Measurements from ENCODE around the gene NBL1. TPM values are rescaled to one million over a fixed set of nuclear protein-coding genes. Genes with fewer than 3 reads are reported as not detected.

Gene NBL1
- total and polyA plus RNA-seq, 2 experiments from 2014 or later: 6.1 to 10.6 TPM

DNA sequence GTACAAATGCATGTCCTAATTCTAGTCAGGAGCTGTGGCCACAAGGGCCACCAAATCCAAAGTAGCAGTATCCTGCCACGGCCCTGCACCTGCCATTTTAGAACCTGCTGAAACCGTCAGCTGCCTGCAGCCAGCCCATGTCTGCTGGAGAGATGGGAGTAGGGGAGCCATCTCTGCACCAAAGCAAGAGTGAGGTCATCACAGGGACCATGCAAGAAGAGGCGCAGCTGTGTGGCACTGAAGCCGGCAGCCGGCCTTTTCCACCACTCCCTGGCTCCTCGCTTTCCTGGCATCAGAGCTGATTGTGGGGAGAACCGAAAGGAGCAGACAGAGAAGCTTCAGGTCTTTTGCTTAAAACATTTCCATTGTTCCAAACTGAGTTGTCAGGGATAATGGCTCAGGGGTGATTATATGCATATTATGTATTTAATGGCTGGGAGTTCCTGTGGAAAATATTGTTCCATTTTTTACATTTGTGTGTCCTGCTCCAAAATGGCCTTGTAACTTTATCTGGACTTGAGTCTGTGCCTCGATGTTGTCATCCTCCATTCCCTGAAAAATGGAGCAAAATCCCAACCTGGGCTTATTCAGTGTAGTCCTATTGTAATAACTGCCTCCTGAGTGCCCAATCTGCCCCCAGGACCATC is 18.7 kb upstream of the NBL1 start:
- peaks cover 17% of the 10 kb centered on the region for H3K4me1 Mint-ChIP-seq
- no peaks in the 10 kb centered on the region for H3K9me3 Mint-ChIP-seq
- H4K20me1 ChIP-seq (replicated peaks; ENCODE audit: insufficient read depth): peaks cover 5% of the 10 kb centered on the region
- H3K27ac Mint-ChIP-seq: no peak overlapping the region
- H3K27me3 Mint-ChIP-seq (ENCODE audit: insufficient read depth, low read depth, poor library complexity): peaks cover 3% of the 10 kb centered on the region
- H3K9me2 ChIP-seq (ENCODE audit: insufficient read depth): no peaks in the 10 kb centered on the region
- no peak overlapping the region for H3K27ac ChIP-seq (ENCODE audit: low read depth)
- H3K79me2 ChIP-seq (replicated peaks; ENCODE audit: insufficient read depth): peaks cover 19% of the 10 kb centered on the region
- no peak overlapping the region for H3K4me3 ChIP-seq
- no peaks in the 10 kb centered on the region for H3F3A ChIP-seq (replicated peaks; ENCODE audit: low read depth)
- H3K36me3 Mint-ChIP-seq (ENCODE audit: low read depth): peaks cover 35% of the 10 kb centered on the region; the same call in 2 of the 3 replicates
- peaks cover 13% of the 10 kb centered on the region for H3K36me3 ChIP-seq (ENCODE audit: insufficient read depth)
- no peaks in the 10 kb centered on the region for H3K27me3 ChIP-seq (ENCODE audit: insufficient read depth)
- H3K4me3 Mint-ChIP-seq: no peak overlapping the region
- H2AFZ ChIP-seq: no peak overlapping the region
- no peak overlapping the region for H3K4me2 ChIP-seq
- no peak for ATAC-seq
- TF ChIP-seq POLR2AphosphoS5 (IDR thresholded peaks at IDR 0.05; ENCODE audit: low read depth) (no peak), EZH2phosphoT487 (IDR thresholded peaks at IDR 0.05; ENCODE audit: unreplicated experiment) (no peak), JUNB (IDR thresholded peaks at IDR 0.05; ENCODE audit: unreplicated experiment) (no peak), ZNF331 (CRISPR knock-in tag; IDR thresholded peaks at IDR 0.05; ENCODE audit: low read depth) (no peak), STAT1 (IDR thresholded peaks at IDR 0.05; ENCODE audit: unreplicated experiment) (no peak), NANOG (IDR thresholded peaks at IDR 0.05; ENCODE audit: borderline replicate concordance) (no peak), ETS1 (IDR thresholded peaks at IDR 0.05) (no peak), CREB1 (CRISPR knock-in tag; IDR thresholded peaks at IDR 0.05; ENCODE audit: low read depth) (no peak), CTCF (conservative IDR thresholded peaks at IDR 0.05; ENCODE audit: low read depth in 2 of 2) (no peak), EZH2 (IDR thresholded peaks at IDR 0.05; ENCODE audit: low read depth, unreplicated experiment) (no peak), ZNF114 (CRISPR knock-in tag; IDR thresholded peaks at IDR 0.05) (no peak)
- TF ChIP-seq, protein P1, sequence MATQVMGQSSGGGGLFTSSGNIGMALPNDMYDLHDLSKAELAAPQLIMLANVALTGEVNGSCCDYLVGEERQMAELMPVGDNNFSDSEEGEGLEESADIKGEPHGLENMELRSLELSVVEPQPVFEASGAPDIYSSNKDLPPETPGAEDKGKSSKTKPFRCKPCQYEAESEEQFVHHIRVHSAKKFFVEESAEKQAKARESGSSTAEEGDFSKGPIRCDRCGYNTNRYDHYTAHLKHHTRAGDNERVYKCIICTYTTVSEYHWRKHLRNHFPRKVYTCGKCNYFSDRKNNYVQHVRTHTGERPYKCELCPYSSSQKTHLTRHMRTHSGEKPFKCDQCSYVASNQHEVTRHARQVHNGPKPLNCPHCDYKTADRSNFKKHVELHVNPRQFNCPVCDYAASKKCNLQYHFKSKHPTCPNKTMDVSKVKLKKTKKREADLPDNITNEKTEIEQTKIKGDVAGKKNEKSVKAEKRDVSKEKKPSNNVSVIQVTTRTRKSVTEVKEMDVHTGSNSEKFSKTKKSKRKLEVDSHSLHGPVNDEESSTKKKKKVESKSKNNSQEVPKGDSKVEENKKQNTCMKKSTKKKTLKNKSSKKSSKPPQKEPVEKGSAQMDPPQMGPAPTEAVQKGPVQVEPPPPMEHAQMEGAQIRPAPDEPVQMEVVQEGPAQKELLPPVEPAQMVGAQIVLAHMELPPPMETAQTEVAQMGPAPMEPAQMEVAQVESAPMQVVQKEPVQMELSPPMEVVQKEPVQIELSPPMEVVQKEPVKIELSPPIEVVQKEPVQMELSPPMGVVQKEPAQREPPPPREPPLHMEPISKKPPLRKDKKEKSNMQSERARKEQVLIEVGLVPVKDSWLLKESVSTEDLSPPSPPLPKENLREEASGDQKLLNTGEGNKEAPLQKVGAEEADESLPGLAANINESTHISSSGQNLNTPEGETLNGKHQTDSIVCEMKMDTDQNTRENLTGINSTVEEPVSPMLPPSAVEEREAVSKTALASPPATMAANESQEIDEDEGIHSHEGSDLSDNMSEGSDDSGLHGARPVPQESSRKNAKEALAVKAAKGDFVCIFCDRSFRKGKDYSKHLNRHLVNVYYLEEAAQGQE (IDR thresholded peaks at IDR 0.05; ENCODE audit: unreplicated experiment): no peak
- TF ChIP-seq, protein P2, sequence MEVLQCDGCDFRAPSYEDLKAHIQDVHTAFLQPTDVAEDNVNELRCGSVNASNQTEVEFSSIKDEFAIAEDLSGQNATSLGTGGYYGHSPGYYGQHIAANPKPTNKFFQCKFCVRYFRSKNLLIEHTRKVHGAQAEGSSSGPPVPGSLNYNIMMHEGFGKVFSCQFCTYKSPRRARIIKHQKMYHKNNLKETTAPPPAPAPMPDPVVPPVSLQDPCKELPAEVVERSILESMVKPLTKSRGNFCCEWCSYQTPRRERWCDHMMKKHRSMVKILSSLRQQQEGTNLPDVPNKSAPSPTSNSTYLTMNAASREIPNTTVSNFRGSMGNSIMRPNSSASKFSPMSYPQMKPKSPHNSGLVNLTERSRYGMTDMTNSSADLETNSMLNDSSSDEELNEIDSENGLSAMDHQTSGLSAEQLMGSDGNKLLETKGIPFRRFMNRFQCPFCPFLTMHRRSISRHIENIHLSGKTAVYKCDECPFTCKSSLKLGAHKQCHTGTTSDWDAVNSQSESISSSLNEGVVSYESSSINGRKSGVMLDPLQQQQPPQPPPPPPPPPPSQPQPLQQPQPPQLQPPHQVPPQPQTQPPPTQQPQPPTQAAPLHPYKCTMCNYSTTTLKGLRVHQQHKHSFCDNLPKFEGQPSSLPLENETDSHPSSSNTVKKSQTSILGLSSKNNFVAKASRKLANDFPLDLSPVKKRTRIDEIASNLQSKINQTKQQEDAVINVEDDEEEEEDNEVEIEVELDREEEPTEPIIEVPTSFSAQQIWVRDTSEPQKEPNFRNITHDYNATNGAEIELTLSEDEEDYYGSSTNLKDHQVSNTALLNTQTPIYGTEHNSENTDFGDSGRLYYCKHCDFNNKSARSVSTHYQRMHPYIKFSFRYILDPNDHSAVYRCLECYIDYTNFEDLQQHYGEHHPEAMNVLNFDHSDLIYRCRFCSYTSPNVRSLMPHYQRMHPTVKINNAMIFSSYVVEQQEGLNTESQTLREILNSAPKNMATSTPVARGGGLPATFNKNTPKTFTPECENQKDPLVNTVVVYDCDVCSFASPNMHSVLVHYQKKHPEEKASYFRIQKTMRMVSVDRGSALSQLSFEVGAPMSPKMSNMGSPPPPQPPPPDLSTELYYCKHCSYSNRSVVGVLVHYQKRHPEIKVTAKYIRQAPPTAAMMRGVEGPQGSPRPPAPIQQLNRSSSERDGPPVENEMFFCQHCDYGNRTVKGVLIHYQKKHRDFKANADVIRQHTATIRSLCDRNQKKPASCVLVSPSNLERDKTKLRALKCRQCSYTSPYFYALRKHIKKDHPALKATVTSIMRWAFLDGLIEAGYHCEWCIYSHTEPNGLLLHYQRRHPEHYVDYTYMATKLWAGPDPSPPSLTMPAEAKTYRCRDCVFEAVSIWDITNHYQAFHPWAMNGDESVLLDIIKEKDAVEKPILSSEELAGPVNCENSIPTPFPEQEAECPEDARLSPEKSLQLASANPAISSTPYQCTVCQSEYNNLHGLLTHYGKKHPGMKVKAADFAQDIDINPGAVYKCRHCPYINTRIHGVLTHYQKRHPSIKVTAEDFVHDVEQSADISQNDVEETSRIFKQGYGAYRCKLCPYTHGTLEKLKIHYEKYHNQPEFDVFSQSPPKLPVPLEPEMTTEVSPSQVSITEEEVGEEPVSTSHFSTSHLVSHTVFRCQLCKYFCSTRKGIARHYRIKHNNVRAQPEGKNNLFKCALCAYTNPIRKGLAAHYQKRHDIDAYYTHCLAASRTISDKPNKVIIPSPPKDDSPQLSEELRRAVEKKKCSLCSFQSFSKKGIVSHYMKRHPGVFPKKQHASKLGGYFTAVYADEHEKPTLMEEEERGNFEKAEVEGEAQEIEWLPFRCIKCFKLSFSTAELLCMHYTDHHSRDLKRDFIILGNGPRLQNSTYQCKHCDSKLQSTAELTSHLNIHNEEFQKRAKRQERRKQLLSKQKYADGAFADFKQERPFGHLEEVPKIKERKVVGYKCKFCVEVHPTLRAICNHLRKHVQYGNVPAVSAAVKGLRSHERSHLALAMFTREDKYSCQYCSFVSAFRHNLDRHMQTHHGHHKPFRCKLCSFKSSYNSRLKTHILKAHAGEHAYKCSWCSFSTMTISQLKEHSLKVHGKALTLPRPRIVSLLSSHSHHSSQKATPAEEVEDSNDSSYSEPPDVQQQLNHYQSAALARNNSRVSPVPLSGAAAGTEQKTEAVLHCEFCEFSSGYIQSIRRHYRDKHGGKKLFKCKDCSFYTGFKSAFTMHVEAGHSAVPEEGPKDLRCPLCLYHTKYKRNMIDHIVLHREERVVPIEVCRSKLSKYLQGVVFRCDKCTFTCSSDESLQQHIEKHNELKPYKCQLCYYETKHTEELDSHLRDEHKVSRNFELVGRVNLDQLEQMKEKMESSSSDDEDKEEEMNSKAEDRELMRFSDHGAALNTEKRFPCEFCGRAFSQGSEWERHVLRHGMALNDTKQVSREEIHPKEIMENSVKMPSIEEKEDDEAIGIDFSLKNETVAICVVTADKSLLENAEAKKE (CRISPR knock-in tag; IDR thresholded peaks at IDR 0.05): no peak
- peaks cover 16% of the 10 kb centered on the region for H3K4me1 ChIP-seq (ENCODE audit: insufficient read depth)
- DNase-seq (ENCODE audit: low spot score): no peak

All from GM23338 (cell line).